GM18873 (cell line): ENCODE results near the gene GLP1R.
"Not testable (repeated sequence)": the region's sequence is repeated elsewhere in the genome, so short reads cannot be mapped to it uniquely, and the experiment has no call there.

Source experiments
- ATAC-seq: cut with Tn5 transposase; IDR thresholded peaks from one replicate; pipeline ENCODE4 v1.9.1; 2021; ENCODE audit warnings: mild to moderate bottlenecking, moderate library complexity, moderate number of reproducible peaks; ENCODE audit not compliant: unreplicated experiment, low FRiP score

Gene GLP1R

DNA sequence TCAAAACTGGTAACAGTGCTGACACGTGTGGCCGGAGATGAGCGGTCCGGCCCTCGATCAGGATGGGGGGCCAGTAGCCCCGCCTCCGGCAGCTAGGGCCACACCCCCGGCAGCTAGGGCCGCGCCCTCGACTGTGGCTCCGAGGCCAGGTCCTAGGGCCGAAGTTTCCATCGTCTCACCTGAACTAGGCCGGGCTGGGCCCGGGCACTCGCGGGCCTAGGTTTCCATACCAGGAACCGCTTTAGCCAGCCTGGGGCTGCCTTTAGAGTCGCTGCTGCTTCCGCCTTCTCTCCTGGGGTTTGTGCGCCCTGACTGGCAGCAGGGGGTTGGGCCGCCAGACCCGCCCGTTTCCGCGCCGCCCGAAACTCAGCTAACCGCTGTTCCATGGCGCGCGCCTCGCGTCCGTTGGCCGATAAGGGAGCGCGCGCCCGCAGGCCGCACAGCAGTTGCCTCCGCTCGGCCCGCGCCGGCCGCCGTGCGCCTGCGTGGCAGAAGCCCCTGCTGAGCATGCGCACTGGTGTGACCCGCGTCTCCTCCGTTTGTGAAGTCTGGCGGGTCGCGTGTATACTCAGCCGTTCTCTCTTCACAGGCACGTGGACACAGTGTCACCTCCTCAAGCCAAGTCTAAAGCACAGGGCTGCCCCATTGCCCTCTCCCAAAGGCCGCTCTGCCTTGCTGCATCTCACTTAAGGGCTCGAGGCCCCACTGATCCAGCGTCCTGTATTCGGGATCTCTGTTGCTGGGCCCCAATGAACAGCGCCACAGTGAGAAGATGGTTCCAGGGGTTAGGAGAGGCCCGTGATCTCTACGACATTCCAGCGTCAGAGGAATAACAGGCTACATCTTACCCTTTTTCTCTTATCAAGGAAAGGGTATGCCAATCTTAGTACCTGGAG, 66.4 kb downstream of the GLP1R start, which contains the start of gene SAYSD1:
TSS of gene SAYSD1 (minus strand) at position 483 of the 896 bp plus-strand sequence. CDS start at position 386, 97 bp downstream.
- peak; percentile 81 for ATAC-seq

DNA sequence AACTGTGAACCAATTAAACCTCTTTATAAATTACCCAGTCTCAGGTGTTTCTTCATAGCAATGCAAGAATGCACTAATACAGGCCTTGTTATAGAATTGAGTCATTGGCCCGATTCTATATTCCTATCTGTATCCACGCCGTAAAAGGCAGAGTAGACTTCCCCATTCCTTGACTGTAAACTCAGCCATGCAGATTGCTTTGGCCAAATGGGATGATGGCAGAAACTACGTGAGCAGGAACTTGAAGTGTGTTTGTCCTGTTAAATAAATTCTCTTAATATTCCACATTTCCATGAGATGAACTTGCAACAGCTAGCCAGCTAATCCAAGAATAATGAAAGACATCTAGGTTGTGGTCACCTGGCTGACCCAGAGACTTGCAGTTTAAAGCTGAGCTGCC, 70.3 kb downstream of the GLP1R start:
- no peak for ATAC-seq

DNA sequence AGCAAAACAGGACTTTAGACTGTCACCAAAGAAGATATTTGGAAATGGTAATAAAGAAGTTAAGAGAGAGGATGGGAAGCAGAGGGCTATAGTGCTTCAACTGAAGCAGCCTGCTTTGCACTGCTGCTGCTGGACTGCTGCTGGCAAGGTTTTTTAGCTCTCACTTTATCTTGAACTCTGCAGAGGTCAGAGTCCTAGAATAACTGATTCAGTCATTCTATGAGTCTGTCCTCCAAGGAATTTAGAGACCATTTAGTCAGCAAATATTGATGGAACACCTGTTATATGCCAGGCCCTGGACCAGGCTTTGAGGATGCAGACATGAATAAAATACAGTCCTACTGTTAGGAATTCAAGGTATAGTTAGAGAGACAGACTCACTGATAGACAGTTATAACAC, 75.5 kb downstream of the GLP1R start:
- no peak for ATAC-seq

DNA sequence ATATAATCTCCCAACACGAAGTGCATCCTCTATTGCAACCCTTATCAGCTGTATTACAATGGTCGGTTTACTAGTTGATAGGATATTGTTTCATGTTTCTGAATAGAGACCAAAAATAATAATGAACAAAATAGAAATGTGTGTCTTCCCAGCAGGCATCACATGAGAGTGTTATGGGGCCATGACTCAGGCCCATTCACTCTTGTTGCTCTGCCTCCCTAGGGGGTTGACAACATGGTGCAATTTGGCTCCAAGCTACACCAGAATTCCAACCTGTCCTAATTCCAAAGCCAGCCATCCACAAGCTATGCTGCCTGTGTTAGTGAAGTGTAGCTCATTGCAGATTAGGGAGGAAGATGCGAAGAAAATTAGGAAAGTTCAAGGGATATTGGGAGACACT, 79.5 kb downstream of the GLP1R start:
- ATAC-seq, result no peak

- ATAC-seq, result no peak
Measured at GRCh38 chr6:39128832-39129231, 80.3 kb downstream of the GLP1R start.

GRCh38 chr6:39130691-39131090, 82.1 kb downstream of the GLP1R start:
- no peak for ATAC-seq

DNA sequence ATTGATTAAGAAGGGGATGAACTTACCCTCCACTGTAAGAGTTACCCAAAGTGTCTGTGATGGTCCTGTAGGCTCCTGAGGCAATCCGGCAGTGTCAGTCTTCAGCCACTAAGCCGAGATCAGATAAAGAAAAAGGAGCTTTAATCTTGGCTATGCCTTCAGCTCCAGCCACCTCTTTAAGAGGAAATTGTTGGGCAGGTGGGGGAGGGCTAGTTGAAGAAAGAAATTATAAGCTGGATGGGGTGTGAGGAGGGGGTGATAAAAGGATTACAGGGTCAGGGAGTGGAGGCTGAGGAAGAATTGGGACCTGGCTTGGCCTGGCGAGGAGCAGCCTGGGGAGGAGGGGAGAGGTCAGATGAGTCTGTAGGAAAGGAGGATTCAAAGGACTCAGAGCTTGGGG, 86.2 kb downstream of the GLP1R start:
- not testable (repeated sequence) for ATAC-seq

DNA sequence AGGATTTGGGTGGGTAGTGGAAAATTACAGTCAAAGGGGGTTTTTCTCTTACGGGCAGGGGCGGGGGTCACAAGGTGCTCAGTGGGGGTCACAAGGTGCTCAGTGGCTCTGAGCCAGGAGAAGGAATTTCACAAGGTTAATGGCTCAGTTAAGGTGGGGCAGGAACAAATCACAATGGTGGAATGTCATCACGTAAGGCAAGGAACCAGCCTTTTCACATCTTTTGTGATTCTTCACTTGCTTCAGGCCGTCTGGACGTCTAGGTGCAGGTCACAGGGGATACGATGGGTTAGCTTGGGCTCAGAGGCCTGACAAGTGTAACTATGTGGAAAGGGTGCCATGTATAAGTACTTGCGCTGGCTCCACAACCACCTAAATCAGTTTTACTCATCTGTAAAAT, 87.6 kb downstream of the GLP1R start:
- not testable (repeated sequence) for ATAC-seq

- ATAC-seq, result no peak
Measured at GRCh38 chr6:39137245-39137644, 88.7 kb downstream of the GLP1R start.
